Measurements from ENCODE around the gene TRAPPC11. TPM values are rescaled to one million over a fixed set of nuclear protein-coding genes. Genes with fewer than 3 reads are reported as not detected.

TRAPPC11 gene
- total and polyA plus RNA-seq, 2 of the 13 experiments (the other 11 are each of a cell fraction or from before 2014, with no cell fraction given) = 18.0 to 23.2 TPM

DNA sequence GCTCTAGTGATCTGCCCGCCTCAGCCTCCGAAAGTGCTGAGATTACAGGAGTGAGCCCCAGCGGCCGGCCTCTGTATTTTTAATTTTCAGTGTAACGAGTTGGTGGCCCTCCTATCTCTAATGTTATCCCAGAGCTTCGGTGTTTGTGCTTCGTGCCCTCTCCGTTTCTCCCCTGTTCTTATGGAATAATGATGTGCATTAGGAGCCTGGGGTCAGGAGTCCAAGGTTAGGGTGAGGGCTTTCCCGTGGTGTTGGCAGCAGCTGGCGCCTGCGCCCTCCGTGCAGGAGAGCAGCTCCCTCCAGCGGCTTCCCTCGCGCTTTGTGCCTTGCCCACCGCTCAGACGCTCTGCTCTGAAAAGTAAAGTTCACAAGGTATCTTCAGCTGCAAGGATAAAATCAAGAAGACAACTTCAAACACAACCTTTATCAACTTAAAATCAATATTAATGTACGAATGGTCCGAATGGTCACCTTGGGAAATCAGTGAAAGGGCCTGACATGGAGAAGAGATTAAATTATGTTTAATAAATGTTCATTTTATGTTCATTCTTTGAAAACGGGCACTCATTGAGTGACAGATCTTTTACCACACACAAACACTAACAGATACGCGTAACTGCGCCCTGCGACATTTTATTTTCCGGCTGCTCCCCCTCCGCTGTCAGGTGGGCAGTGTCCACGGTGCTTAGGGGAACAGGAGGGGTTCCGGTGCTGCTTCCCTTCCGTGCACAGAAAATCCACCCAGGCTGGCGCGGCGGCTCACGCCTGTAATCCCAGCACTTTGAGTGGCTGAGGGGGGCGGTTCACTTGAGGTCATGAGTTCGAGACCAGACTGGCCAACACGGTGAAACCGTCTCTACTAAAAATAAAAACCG is 62.4 kb downstream of the TRAPPC11 start (continued):
- no peak for TF ChIP-seq CAMTA2 (CRISPR knock-in tag; IDR thresholded peaks at IDR 0.05; ENCODE audit: borderline replicate concordance)
- TF ChIP-seq RXRA (CRISPR knock-in tag; IDR thresholded peaks at IDR 0.05) = peak; percentile 86
- TF ChIP-seq, protein P1, sequence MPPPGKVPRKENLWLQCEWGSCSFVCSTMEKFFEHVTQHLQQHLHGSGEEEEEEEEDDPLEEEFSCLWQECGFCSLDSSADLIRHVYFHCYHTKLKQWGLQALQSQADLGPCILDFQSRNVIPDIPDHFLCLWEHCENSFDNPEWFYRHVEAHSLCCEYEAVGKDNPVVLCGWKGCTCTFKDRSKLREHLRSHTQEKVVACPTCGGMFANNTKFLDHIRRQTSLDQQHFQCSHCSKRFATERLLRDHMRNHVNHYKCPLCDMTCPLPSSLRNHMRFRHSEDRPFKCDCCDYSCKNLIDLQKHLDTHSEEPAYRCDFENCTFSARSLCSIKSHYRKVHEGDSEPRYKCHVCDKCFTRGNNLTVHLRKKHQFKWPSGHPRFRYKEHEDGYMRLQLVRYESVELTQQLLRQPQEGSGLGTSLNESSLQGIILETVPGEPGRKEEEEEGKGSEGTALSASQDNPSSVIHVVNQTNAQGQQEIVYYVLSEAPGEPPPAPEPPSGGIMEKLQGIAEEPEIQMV (CRISPR knock-in tag; IDR thresholded peaks at IDR 0.05; ENCODE audit: low read depth) = no peak
- TF ChIP-seq ZNF296 (CRISPR knock-in tag; conservative IDR thresholded peaks at IDR 0.05) = no peak
- no peak for TF ChIP-seq TARDBP (CRISPR knock-in tag; IDR thresholded peaks at IDR 0.05)
- TF ChIP-seq ZBTB3 (CRISPR knock-in tag; IDR thresholded peaks at IDR 0.05; ENCODE audit: borderline replicate concordance, low read depth) = peak; percentile 55; the same call in 1 of the 2 replicates
- peak; percentile 53 for TF ChIP-seq HDAC2 (CRISPR knock-in tag; IDR thresholded peaks at IDR 0.05)
- no peak for TF ChIP-seq GTF3A (CRISPR knock-in tag; conservative IDR thresholded peaks at IDR 0.05)
- TF ChIP-seq, protein P2, sequence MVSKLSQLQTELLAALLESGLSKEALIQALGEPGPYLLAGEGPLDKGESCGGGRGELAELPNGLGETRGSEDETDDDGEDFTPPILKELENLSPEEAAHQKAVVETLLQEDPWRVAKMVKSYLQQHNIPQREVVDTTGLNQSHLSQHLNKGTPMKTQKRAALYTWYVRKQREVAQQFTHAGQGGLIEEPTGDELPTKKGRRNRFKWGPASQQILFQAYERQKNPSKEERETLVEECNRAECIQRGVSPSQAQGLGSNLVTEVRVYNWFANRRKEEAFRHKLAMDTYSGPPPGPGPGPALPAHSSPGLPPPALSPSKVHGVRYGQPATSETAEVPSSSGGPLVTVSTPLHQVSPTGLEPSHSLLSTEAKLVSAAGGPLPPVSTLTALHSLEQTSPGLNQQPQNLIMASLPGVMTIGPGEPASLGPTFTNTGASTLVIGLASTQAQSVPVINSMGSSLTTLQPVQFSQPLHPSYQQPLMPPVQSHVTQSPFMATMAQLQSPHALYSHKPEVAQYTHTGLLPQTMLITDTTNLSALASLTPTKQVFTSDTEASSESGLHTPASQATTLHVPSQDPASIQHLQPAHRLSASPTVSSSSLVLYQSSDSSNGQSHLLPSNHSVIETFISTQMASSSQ (IDR thresholded peaks at IDR 0.05; ENCODE audit: low read depth) = no peak; the same call in 1 of the 2 replicates
- TF ChIP-seq, protein P2 (CRISPR knock-in tag; IDR thresholded peaks at IDR 0.05; ENCODE audit: borderline replicate concordance) = peak; percentile 2; the same call in 1 of the 2 replicates
- no peak for TF ChIP-seq IKZF4 (CRISPR knock-in tag; IDR thresholded peaks at IDR 0.05; ENCODE audit: borderline replicate concordance, low read depth, not compliant biosample characterization)
- TF ChIP-seq MAF1 (CRISPR knock-in tag; IDR thresholded peaks at IDR 0.05; ENCODE audit: borderline replicate concordance) = no peak
- TF ChIP-seq, protein P3, sequence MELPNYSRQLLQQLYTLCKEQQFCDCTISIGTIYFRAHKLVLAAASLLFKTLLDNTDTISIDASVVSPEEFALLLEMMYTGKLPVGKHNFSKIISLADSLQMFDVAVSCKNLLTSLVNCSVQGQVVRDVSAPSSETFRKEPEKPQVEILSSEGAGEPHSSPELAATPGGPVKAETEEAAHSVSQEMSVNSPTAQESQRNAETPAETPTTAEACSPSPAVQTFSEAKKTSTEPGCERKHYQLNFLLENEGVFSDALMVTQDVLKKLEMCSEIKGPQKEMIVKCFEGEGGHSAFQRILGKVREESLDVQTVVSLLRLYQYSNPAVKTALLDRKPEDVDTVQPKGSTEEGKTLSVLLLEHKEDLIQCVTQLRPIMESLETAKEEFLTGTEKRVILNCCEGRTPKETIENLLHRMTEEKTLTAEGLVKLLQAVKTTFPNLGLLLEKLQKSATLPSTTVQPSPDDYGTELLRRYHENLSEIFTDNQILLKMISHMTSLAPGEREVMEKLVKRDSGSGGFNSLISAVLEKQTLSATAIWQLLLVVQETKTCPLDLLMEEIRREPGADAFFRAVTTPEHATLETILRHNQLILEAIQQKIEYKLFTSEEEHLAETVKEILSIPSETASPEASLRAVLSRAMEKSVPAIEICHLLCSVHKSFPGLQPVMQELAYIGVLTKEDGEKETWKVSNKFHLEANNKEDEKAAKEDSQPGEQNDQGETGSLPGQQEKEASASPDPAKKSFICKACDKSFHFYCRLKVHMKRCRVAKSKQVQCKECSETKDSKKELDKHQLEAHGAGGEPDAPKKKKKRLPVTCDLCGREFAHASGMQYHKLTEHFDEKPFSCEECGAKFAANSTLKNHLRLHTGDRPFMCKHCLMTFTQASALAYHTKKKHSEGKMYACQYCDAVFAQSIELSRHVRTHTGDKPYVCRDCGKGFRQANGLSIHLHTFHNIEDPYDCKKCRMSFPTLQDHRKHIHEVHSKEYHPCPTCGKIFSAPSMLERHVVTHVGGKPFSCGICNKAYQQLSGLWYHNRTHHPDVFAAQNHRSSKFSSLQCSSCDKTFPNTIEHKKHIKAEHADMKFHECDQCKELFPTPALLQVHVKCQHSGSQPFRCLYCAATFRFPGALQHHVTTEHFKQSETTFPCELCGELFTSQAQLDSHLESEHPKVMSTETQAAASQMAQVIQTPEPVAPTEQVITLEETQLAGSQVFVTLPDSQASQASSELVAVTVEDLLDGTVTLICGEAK (IDR thresholded peaks at IDR 0.05) = no peak
- TF ChIP-seq, protein P3 (CRISPR knock-in tag; IDR thresholded peaks at IDR 0.05) = no peak
